ENCODE results near the gene MAB21L1.

Gene MAB21L1

GRCh38 chr13:35475960-35476943 is at the start of gene MAB21L1:
Gene MAB21L1 (minus strand): TSS chr13:35476689. CDS start chr13:35476138, 551 bp downstream.
- DNase-seq (ENCODE audit: low read depth): peak; percentile 96

GRCh38 chr13:35524171-35524570 is 47.7 kb upstream of the MAB21L1 start:
- DNase-seq (ENCODE audit: low read depth): no peak

GRCh38 chr13:35518337-35518946 is 42.0 kb upstream of the MAB21L1 start:
- peak; percentile 57 for DNase-seq (ENCODE audit: low read depth)

GRCh38 chr13:35514801-35515502 is 38.5 kb upstream of the MAB21L1 start:
- DNase-seq (ENCODE audit: low read depth): no peak

GRCh38 chr13:35514061-35514477 is 37.6 kb upstream of the MAB21L1 start:
- DNase-seq (ENCODE audit: low read depth): no peak

GRCh38 chr13:35512271-35512920 is 35.9 kb upstream of the MAB21L1 start:
- DNase-seq (ENCODE audit: low read depth): peak; percentile 94

- DNase-seq (ENCODE audit: low read depth): no peak
Observed at GRCh38 chr13:35502456-35502855, 26.0 kb upstream of the MAB21L1 start.

GRCh38 chr13:35501661-35502235 is 25.3 kb upstream of the MAB21L1 start:
- no peak for DNase-seq (ENCODE audit: low read depth)

GRCh38 chr13:35500144-35500543 is 23.7 kb upstream of the MAB21L1 start:
- DNase-seq (ENCODE audit: low read depth): no peak

- no peak for DNase-seq (ENCODE audit: low read depth)
Observed at GRCh38 chr13:35499676-35500075, 23.2 kb upstream of the MAB21L1 start.

- DNase-seq (ENCODE audit: low read depth): no peak
Observed at GRCh38 chr13:35499196-35499662, 22.7 kb upstream of the MAB21L1 start.

- DNase-seq (ENCODE audit: low read depth): no peak
Observed at GRCh38 chr13:35498231-35498630, 21.7 kb upstream of the MAB21L1 start.

GRCh38 chr13:35496761-35497386 is 20.4 kb upstream of the MAB21L1 start:
- DNase-seq (ENCODE audit: low read depth): no peak

- no peak for DNase-seq (ENCODE audit: low read depth)
Observed at GRCh38 chr13:35496006-35496405, 19.5 kb upstream of the MAB21L1 start.

GRCh38 chr13:35489050-35489449 is 12.6 kb upstream of the MAB21L1 start:
- peak; percentile 46 for DNase-seq (ENCODE audit: low read depth)

- no peak for DNase-seq (ENCODE audit: low read depth)
Observed at GRCh38 chr13:35485424-35485823, 8.9 kb upstream of the MAB21L1 start.

- no peak for DNase-seq (ENCODE audit: low read depth)
Observed at GRCh38 chr13:35484384-35484783, 7.9 kb upstream of the MAB21L1 start.

- DNase-seq (ENCODE audit: low read depth): no peak
Observed at GRCh38 chr13:35483761-35484160, 7.3 kb upstream of the MAB21L1 start.

- DNase-seq (ENCODE audit: low read depth): no peak
Observed at GRCh38 chr13:35482527-35482926, 6.0 kb upstream of the MAB21L1 start.

GRCh38 chr13:35481777-35482176 is 5.3 kb upstream of the MAB21L1 start:
- peak; percentile 38 for DNase-seq (ENCODE audit: low read depth)

- peak; percentile 29 for DNase-seq (ENCODE audit: low read depth)
Observed at GRCh38 chr13:35480346-35480745, 3.9 kb upstream of the MAB21L1 start.

Data from EH (cell line).